Urinary bladder (tissue), 4 donors: Measurements from ENCODE around the gene DNASE2B. TPM values are rescaled to one million over a fixed set of nuclear protein-coding genes. Genes with fewer than 3 reads are reported as not detected.

Source experiments
- DNase-seq: peaks from one replicate; pipeline ENCODE4 v3.0.0-alpha.2; 2015; ENCODE audit errors: extremely low spot score
- H3K27ac ChIP-seq: one replicate; pipeline ENCODE4 v1.5.1; 2013; ENCODE audit warnings: low read depth, mild to moderate bottlenecking, moderate library complexity
- H3K36me3 ChIP-seq: one replicate; pipeline ENCODE4 v1.6.1; 2013; ENCODE audit warnings: mild to moderate bottlenecking, moderate library complexity; ENCODE audit not compliant: insufficient read depth
- H3K4me1 ChIP-seq: one replicate; pipeline ENCODE4 v1.6.1; 2013; ENCODE audit warnings: mild to moderate bottlenecking, moderate library complexity; ENCODE audit not compliant: insufficient read depth
- H3K4me3 ChIP-seq: one replicate; pipeline ENCODE4 v1.5.1; 2013; ENCODE audit warnings: low read depth, low read length
- WGBS: extraction: QIAGEN DNeasy Blood & Tissue Kit; methylation state at CpG from one replicate; pipeline ENCODE4 v1.1.7; 2013; 5-methylcytosine and 5-hydroxymethylcytosine counted together
- polyA plus RNA-seq: library from polyadenylated mRNA; stranded (reverse); fragments of 200-250 nt; gene quantifications from one replicate; pipeline ENCODE4 v1.2.3, GENCODE V29; 2013
- total RNA-seq: library from RNA; depleted of rRNA; stranded (reverse); fragments of >200 nt; gene quantifications from one replicate; pipeline ENCODE4 v1.2.3, GENCODE V29; 2014
- donor health status: healthy with polysubstance abuse.
- donor health status: healthy.

DNASE2B gene
- total and polyA plus RNA-seq, 2 donors, result not detected

DNA sequence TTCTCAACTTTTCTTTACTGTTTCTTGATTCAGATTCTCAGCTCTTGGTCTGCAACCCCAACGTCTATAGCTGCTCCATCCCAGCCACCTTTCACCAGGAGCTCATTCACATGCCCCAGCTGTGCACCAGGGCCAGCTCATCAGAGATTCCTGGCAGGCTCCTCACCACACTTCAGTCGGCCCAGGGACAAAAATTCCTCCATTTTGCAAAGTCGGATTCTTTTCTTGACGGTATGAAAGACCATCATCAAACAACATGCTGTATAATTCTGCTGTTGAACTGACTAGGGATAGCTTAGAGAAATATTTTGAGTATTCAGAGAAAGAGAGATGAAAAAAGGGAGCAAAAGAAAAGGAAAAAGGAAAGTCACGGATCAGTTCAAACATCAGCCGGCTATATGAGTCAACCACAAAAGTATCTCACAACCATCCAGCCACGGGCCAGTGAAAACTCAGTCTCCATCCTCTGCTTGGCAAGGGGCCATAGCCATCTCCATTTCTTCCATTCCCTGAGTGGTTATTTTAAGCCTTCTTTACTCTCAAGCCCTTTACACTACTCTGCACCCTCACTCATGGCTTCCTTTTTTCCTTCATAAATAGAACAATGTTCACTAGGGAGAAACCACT is 14.1 kb downstream of the DNASE2B start:
- WGBS, result 69% methylated on average over 7 of the region's 7 CpGs
- no peak for DNase-seq
- no peak overlapping the region for H3K27ac ChIP-seq
- H3K4me1 ChIP-seq, result no peaks in the 10 kb centered on the region
- H3K36me3 ChIP-seq, result no peaks in the 10 kb centered on the region
- no peak overlapping the region for H3K4me3 ChIP-seq

- DNase-seq, result no peak
- Histone ChIP-seq H3K4me1 (no peaks in the 10 kb centered on the region), H3K27ac (no peak overlapping the region), H3K4me3 (no peak overlapping the region), H3K36me3 (no peaks in the 10 kb centered on the region)
- 73% methylated on average over 2 of the region's 2 CpGs for WGBS
Measured at GRCh38 chr1:84415396-84415795, 17.1 kb downstream of the DNASE2B start.

- no peak overlapping the region for H3K4me3 ChIP-seq
- no peak overlapping the region for H3K27ac ChIP-seq
- no peak for DNase-seq
- H3K36me3 ChIP-seq, result no peaks in the 10 kb centered on the region
- no peaks in the 10 kb centered on the region for H3K4me1 ChIP-seq
Measured at GRCh38 chr1:84422909-84423308, 24.6 kb downstream of the DNASE2B start.

DNA sequence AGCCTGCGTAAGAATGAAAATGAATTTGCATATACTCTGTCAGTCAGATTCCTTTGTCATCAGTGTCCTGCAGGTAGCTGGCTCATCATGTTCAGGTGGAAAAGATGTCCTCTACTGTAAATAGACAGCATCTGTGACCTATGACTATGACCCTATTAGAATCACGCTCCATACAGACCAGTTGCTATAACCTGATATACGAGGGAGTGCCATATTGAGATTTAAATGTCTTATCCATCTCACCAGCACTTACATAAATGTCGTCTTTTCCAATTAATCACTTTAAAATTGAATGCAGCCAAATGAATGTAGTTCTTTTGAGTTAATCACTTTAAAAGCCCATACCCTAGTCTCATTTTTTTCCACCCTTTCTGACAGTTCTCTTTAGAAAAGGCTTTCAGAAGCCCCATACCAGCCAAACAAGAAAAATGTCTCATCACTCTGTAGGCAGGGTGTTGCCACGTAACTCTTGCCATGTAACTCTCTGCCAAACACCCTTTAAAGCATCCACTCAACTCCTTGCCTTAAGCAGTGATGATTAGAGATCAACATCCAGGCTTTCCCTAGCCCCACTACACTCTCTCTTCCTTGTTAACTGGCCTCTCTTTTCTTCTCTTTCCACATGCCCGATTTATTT is 26.3 kb downstream of the DNASE2B start:
- Histone ChIP-seq H3K4me3 (no peak overlapping the region), H3K27ac (no peak overlapping the region), H3K36me3 (no peaks in the 10 kb centered on the region), H3K4me1 (no peaks in the 10 kb centered on the region)
- WGBS, result 87% methylated on average over 6 of the region's 6 CpGs
- DNase-seq, result no peak

DNA sequence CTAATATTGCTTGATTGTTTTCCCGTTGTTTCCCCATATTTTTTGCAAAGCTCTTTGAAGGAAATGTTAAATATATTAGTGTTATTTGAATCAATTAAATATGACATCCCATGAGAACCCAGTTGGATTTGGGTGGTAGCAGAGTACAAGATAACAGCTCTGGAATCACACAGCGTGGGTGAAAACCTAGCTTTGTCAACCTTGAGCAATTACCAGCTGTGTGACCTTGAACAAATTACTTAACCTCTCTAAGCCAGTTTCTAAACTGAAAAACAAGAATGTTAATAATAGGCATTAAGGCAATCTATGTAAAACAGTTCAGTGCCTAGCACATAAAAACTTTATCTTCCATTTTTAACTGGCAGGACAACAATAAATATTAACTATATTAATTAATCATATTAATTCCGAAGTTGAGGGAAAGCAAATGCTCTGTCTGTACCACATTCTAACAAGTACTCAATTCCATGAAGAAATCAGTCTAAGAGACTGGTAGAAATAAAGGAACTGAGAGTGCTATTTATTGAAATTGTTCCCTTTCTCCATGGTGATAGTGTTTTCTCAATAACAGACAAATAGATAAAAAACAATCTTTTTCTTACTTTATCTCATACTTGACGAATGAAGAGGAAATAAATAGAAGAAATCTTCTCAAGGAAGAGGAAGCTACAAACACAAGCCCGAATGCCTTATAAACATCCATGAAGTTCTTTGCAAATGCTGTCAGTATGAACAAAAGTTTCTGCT is 27.0 kb downstream of the DNASE2B start:
- WGBS, result 58% methylated on average over 5 of the region's 5 CpGs
- H3K4me1 ChIP-seq, result no peaks in the 10 kb centered on the region
- H3K36me3 ChIP-seq, result no peaks in the 10 kb centered on the region
- no peak overlapping the region for H3K4me3 ChIP-seq
- H3K27ac ChIP-seq, result no peak overlapping the region
- no peak for DNase-seq

DNA sequence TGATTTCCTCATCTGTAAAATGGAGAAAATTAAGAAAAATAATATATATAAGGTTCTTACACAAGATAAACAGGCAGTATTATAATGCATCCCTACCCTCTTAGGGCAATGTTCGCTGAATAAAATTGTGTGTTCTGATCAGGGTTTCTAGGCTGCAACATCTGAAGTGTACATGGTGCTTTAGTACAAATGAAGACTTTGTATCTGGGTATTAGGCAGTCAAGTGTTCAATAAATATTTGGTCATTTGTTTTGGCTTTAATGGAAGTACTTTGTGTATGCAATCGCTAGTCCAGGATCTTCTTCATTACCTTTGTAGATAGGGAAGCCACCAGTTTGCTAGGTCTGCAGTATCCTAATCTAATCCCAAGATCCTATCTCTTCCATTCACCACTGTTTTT is 28.1 kb downstream of the DNASE2B start:
- Histone ChIP-seq H3K27ac (no peak overlapping the region), H3K36me3 (no peaks in the 10 kb centered on the region), H3K4me1 (no peaks in the 10 kb centered on the region), H3K4me3 (no peak overlapping the region)
- WGBS, result 90% methylated on average over 2 of the region's 2 CpGs
- no peak for DNase-seq

DNA sequence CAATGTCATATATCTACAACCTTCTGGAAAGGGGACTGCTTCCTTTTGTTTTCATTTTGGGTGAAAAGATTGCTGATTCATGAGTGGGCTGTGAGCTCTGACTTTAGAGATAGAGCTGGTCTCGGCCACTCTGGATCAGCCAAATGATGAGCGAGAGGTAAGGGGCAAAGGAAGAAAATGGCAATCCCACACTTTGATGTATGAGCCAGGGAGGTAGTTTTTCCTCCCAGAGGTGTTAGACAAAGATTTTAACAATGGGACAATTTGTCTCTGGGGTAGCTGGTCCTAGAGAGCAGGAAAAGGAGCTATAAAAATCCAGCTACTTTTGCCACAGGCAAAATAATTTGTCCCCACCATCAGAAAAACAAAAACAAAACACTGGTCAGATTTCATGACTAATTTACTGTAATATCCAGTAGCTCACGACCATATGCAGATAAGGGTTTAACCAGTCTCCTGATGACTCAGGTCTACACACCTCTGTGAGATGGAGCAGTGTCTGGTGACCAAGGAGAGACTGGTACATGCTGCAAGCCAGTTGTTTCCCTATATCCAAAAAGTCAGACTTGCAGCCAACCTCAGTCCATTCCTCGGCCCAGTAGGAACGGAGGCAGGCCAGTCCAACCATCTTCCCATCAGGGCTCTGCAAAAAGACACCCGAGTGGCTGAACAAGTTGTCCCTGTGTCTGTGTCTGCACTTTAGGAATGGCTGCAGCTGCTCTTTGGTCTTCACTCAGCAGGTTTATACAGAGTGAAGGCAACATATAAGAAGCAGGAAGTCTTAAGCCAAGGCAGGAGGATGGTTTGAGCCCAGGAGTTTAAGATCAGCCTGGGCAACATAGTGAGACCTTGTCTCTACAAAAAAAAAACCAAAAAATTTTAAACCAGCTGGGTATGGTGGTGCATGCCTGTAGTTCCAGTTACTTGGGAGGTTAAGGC is 29.2 kb downstream of the DNASE2B start:
- H3K4me3 ChIP-seq, result no peak overlapping the region
- 85% methylated on average over 6 of the region's 6 CpGs for WGBS
- H3K36me3 ChIP-seq, result no peaks in the 10 kb centered on the region
- H3K4me1 ChIP-seq, result no peaks in the 10 kb centered on the region
- H3K27ac ChIP-seq, result no peak overlapping the region
- DNase-seq, result no peak

DNA sequence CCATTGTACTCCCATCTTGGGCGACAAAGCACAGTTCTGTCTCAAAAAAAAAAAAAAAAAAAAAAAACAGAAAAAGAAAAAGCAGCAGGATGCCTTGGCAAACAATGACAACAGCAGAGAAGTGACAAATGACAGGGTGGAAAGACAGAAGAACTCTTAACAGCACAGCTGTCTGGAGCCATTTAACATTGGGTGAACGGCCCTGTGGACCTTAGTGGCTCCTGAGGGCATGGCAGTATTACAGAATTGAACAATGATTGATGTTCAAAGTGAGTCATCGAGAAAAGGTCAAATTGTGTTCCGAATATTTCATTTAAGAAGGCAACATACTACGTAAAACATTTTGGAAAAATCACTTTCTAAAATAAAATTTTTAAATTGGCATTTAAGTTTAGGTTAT is 30.0 kb downstream of the DNASE2B start:
- no peak overlapping the region for H3K4me3 ChIP-seq
- no peaks in the 10 kb centered on the region for H3K4me1 ChIP-seq
- 87% methylated on average over 5 of the region's 5 CpGs for WGBS
- no peaks in the 10 kb centered on the region for H3K36me3 ChIP-seq
- H3K27ac ChIP-seq, result no peak overlapping the region
- DNase-seq, result no peak

- Histone ChIP-seq H3K4me3 (no peak overlapping the region), H3K4me1 (no peaks in the 10 kb centered on the region), H3K27ac (no peak overlapping the region), H3K36me3 (no peaks in the 10 kb centered on the region)
- WGBS, result 82% methylated on average over 1 of the region's 1 CpG
- no peak for DNase-seq
Measured at GRCh38 chr1:84429231-84429630, 30.9 kb downstream of the DNASE2B start.

GRCh38 chr1:84430546-84430945 is 32.3 kb downstream of the DNASE2B start:
- Histone ChIP-seq H3K4me1 (no peaks in the 10 kb centered on the region), H3K4me3 (no peak overlapping the region), H3K36me3 (no peaks in the 10 kb centered on the region), H3K27ac (no peak overlapping the region)
- DNase-seq, result no peak
- WGBS, result 63% methylated on average over 2 of the region's 2 CpGs

GRCh38 chr1:84433258-84434080 is 35.2 kb downstream of the DNASE2B start:
- no peak overlapping the region for H3K27ac ChIP-seq
- no peaks in the 10 kb centered on the region for H3K36me3 ChIP-seq
- H3K4me3 ChIP-seq, result no peak overlapping the region
- DNase-seq, result peak; percentile 39
- no peaks in the 10 kb centered on the region for H3K4me1 ChIP-seq
- WGBS, result 16% methylated on average over 11 of the region's 11 CpGs

- H3K36me3 ChIP-seq, result no peaks in the 10 kb centered on the region
- H3K27ac ChIP-seq, result no peak overlapping the region
- WGBS, result 68% methylated on average over 6 of the region's 6 CpGs
- DNase-seq, result no peak
- H3K4me1 ChIP-seq, result no peaks in the 10 kb centered on the region
- no peak overlapping the region for H3K4me3 ChIP-seq
Measured at GRCh38 chr1:84434081-84434769, 35.9 kb downstream of the DNASE2B start.
